ENCODE results near the gene FOXJ1. TPM values are rescaled to one million over a fixed set of nuclear protein-coding genes. Genes with fewer than 3 reads are reported as not detected.

Gene FOXJ1
- total RNA-seq, 1 donor from 2014 or later: not detected

DNA sequence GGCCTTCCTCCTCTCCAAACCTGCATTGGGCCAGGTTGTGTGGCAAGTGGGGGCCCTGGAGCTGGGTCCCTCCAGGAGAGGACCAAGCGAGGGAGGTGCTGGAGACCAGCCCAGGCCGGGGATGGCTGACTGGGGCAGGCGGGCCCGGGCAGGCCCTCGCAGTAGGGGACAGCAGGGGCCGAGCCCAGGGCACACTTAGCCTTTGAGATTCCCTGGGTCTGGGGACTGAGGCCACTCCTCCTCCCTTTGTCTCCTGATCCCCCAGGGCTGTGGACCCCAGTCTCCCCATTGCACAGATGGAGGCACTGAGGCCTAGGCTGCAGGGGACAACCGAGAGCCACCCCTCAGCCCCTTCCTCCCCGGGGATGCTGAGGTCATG lies 5.2 kb downstream of the FOXJ1 start:
- no peak for DNase-seq (ENCODE audit: extremely low spot score in 2 of 2)
- TF ChIP-seq POLR2AphosphoS5 (IDR thresholded peaks at IDR 0.05; ENCODE audit: insufficient read depth in 1 of 2, low read depth in 1 of 2) (no peak), POLR2A (IDR thresholded peaks at IDR 0.05) (no peak), CTCF (IDR thresholded peaks at IDR 0.05) (no peak)
- Histone ChIP-seq H3K27ac (no peak overlapping the region), H3K4me3 (no peak overlapping the region), H3K27me3 (peaks cover 29% of the 10 kb centered on the region), H3K36me3 (no peaks in the 10 kb centered on the region), H3K9me3 (no peaks in the 10 kb centered on the region), H3K4me1 (peaks cover 24% of the 10 kb centered on the region)
- intact Hi-C loops (cut with DNase I): no loop called here

DNA sequence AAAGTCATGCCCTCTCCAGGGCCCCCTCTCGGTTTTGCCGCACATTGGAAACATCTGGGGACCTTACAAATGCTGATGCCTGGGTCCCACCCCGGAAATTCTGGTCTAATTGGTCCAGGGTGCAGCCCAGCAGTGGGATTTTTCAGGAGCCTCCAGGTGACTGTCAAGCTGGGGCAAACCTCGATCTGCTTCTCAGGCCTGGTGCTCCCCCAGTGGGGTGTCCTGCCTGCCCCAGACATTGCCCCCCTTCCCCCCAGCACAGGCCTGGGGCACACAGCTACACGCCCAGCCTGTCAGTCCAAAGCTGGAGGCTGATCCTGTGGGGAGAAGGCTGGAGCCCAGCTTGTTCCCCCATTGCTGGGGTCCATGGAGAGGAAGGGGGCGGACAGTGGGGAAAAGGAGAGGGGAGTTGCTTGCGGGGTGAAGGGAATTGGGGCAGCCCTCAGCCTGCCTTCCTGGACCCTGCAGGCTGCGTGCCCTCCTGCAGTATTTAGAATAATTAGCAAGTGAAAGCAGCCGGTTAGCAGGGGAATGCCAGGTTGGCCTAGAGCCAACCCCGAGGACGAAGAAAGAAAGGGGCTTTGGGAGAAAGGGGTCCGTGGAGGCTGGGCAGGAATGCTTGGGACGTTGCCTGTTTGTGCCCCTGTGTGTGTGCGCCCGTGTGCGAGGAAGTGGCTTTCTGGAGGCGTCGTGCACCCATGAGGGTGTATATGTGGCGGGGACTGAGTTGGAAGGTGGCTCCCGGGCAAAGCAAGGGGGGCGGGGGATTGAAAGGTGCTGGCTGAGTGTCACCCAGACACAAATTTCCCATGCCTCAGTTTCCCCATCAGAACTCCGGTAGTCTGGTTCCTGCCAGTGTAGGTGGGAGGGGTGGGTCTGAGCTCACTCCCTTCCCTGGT lies 5.9 kb downstream of the FOXJ1 start:
- no peak for DNase-seq (ENCODE audit: extremely low spot score in 2 of 2)
- no peaks in the 10 kb centered on the region for H3K9me3 ChIP-seq
- no peaks in the 10 kb centered on the region for H3K36me3 ChIP-seq
- no peak overlapping the region for H3K4me3 ChIP-seq
- intact Hi-C loops (cut with DNase I): no loop called here
- TF ChIP-seq POLR2AphosphoS5 (IDR thresholded peaks at IDR 0.05; ENCODE audit: insufficient read depth in 1 of 2, low read depth in 1 of 2) (no peak), POLR2A (IDR thresholded peaks at IDR 0.05) (no peak), CTCF (IDR thresholded peaks at IDR 0.05) (no peak)
- H3K27me3 ChIP-seq: peaks cover 24% of the 10 kb centered on the region
- H3K27ac ChIP-seq: no peak overlapping the region
- peaks cover 18% of the 10 kb centered on the region for H3K4me1 ChIP-seq

DNA sequence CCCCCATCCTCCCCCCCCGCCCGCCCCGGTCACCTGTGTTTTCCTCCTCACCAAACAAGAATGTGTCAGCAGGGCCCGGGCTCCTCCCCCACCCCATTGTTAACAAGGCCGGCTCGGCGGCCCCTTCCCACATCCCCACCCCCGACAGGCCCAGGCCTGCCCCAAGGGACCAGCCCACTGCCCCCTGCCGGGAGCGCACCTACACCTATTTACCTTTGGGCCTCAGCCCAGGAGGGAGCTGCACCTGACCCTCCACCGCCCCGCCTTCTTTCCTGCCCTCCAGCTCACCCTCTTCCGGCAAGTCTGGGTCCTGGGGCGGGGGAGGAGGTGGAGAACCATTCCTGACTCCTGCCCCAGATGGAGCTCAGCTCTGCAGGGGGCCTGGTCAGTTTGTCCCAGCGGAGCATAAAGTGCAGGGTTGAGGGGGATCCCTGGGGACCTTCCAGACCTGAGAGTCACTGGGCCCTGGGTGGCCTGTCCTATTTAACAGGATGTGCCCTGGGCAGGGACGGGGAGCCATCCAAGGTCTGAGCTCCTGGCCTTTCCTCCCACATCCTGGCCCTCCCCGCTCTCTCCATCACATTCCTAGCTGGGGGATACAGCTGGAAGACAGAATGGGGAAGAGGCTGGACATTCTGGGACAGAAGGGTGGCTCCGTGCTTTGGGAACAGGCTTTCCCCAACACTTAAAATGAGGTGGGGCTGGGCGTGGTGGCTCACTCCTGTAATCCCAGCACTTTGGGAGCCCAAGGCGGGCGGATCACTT lies 8.3 kb downstream of the FOXJ1 start:
- Histone ChIP-seq H3K27me3 (peaks cover 8% of the 10 kb centered on the region), H3K36me3 (no peaks in the 10 kb centered on the region), H3K9me3 (no peaks in the 10 kb centered on the region), H3K27ac (no peak overlapping the region), H3K4me1 (peaks cover 13% of the 10 kb centered on the region), H3K4me3 (no peak overlapping the region)
- intact Hi-C loops (cut with DNase I): no loop called here
- no peak for DNase-seq (ENCODE audit: extremely low spot score in 2 of 2)
- TF ChIP-seq POLR2A (IDR thresholded peaks at IDR 0.05): no peak
- no peak for TF ChIP-seq CTCF (IDR thresholded peaks at IDR 0.05)
- no peak for TF ChIP-seq POLR2AphosphoS5 (IDR thresholded peaks at IDR 0.05; ENCODE audit: insufficient read depth in 1 of 2, low read depth in 1 of 2)

DNA sequence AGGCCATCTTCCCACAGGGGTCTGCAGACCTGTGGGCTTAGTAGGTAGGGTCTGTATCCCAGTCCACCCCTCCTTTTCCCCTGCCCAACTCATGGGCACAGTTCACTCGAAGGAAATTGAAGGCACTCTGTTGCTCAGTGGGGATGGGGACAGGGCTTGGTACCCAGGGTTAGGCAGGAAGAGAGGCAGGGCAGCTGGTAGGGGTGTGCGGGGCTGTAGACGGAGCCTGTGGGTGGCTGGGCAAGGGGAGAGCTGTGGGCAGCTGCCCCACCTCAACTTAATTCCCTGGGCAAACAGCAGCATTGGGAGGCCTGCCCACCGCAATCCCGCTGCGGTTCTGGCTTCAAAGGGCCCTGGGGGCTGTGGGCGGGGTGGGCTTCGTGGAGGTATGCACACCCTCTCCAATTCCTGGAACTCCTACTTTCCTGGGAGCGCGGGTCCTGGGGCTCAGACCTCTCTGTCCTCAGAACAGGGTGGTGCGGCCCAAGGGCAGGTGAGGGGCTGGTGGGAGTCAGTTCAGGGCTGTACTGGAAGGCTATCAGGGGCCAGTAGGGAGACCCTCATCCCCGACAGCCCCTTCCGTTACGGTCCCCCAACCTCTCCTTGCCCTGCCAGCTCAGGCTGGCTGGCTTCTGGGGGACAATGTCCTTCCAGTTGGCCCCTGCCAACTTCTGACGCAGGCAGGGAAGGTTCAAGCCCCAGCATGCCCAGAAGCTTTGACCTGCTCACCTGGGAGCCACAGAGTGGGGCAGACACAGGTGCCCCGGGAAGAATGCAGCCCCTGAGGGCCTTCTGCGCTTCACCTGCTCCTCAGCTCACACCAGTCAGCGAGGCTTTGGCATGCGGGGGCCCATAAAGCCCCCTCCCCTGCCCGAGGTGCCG lies 9.1 kb downstream of the FOXJ1 start:
- no peak overlapping the region for H3K27ac ChIP-seq

More for the DNA sequence above, 9.1 kb downstream of the FOXJ1 start:
- Histone ChIP-seq H3K4me1 (peaks cover 13% of the 10 kb centered on the region), H3K4me3 (no peak overlapping the region), H3K9me3 (no peaks in the 10 kb centered on the region), H3K27me3 (peaks cover 4% of the 10 kb centered on the region), H3K36me3 (no peaks in the 10 kb centered on the region)
- intact Hi-C loops (cut with DNase I): no loop called here
- TF ChIP-seq CTCF (IDR thresholded peaks at IDR 0.05): no peak
- no peak for TF ChIP-seq POLR2AphosphoS5 (IDR thresholded peaks at IDR 0.05; ENCODE audit: insufficient read depth in 1 of 2, low read depth in 1 of 2)
- TF ChIP-seq POLR2A (IDR thresholded peaks at IDR 0.05): no peak
- DNase-seq (ENCODE audit: extremely low spot score in 2 of 2): peak in 1 of 2 donors; percentile 74
